CD4-positive, alpha-beta T cell (primary cell): Measurements from ENCODE around the gene OTOL1. TPM values are rescaled to one million over a fixed set of nuclear protein-coding genes. Genes with fewer than 3 reads are reported as not detected.
A peak's percentile ranks its signal among the peaks of the same experiment; 100 is the strongest.
"Not testable (repeated sequence)": the region's sequence is repeated elsewhere in the genome, so short reads cannot be mapped to it uniquely, and the experiment has no call there.

Experiments
- ATAC-seq: fragments of 200-7000 bp; cut with Tn5 transposase; one replicate; pipeline ENCODE4 v1.10.0; 2022; ENCODE audit warnings: mild to moderate bottlenecking; ENCODE audit not compliant: poor library complexity
- CTCF ChIA-PET: fragments of 350-600 bp; sonication (Branson Sonifier 250); formaldehyde crosslinking; loops from one replicate; lab custom pipeline; 2021; ENCODE audit warnings: antibody characterized with exemption, inconsistent platforms; lab: Charles Lee
- POLR2A ChIA-PET: fragments of 350-600 bp; sonication (Branson Sonifier 250); formaldehyde crosslinking; loops from one replicate; lab custom pipeline; 2021; ENCODE audit warnings: antibody characterized with exemption, inconsistent platforms; lab: Charles Lee
- DNase-seq, 14 experiments: peaks; one replicate each; pipeline ENCODE4 v3.0.0-alpha.2; 2013 to 2020; ENCODE audit warnings: mixed read lengths in 2 of 14
- H3K27ac ChIP-seq, 2 donors: one replicate each; pipeline versions ENCODE4 v1.5.1 to v1.7.0; 2013; ENCODE audit warnings: low read length in 2 of 2, low read depth in 1 of 2, mild to moderate bottlenecking in 1 of 2
- H3K27me3 ChIP-seq, 2 experiments: 1 replicate in 1 of 2; 2 replicates in 1 of 2; pipeline versions ENCODE4 v1.6.1 to v1.7.0; 2013; ENCODE audit warnings: low read length in 2 of 2, control low read depth in 1 of 2, mild to moderate bottlenecking in 1 of 2, moderate library complexity in 1 of 2; ENCODE audit not compliant: insufficient read depth in 2 of 2, control insufficient read depth in 1 of 2
- H3K36me3 ChIP-seq: one replicate; pipeline ENCODE4 v1.6.1; 2013; ENCODE audit warnings: low read length, control low read depth; ENCODE audit not compliant: insufficient read depth
- H3K4me1 ChIP-seq: one replicate; pipeline ENCODE4 v1.6.1; 2013; ENCODE audit warnings: low read length, control low read depth; ENCODE audit not compliant: insufficient read depth
- H3K4me3 ChIP-seq: one replicate; pipeline ENCODE4 v1.5.1; 2013; ENCODE audit warnings: mild to moderate bottlenecking, low read length, moderate library complexity
- H3K9me3 ChIP-seq, 2 experiments: 1 replicate in 1 of 2; 2 replicates in 1 of 2; pipeline versions ENCODE4 v1.6.1 to v1.7.0; 2013; ENCODE audit warnings: low read length in 2 of 2, mild to moderate bottlenecking in 2 of 2, control low read depth in 1 of 2, moderate library complexity in 1 of 2; ENCODE audit not compliant: control insufficient read depth in 1 of 2, insufficient read depth in 1 of 2
- H3K27ac Mint-ChIP-seq: one replicate; pipeline ENCODE4 v1.8.0; 2020; ENCODE audit warnings: mixed read lengths
- H3K27me3 Mint-ChIP-seq: one replicate; pipeline ENCODE4 v1.8.0; 2021; ENCODE audit warnings: mixed read lengths
- H3K36me3 Mint-ChIP-seq: one replicate; pipeline ENCODE4 v1.8.0; 2021; ENCODE audit warnings: low read depth, mixed read lengths
- H3K4me1 Mint-ChIP-seq: one replicate; pipeline ENCODE4 v1.8.0; 2021; ENCODE audit warnings: low read depth, mixed read lengths
- H3K4me3 Mint-ChIP-seq: one replicate; pipeline ENCODE4 v1.8.0; 2020; ENCODE audit warnings: mild to moderate bottlenecking, mixed read lengths
- H3K9me3 Mint-ChIP-seq: one replicate; pipeline ENCODE4 v1.8.0; 2020; ENCODE audit warnings: mixed read lengths
- CTCF ChIP-seq: fragments of 200-600 bp; IDR thresholded peaks from one replicate; pipeline ENCODE4 v1.8.0; 2022; ENCODE audit warnings: antibody characterized with exemption, mild to moderate bottlenecking
- intact Hi-C, 2 experiments: fragments of 100-400 bp; cut with DNase I in 1 of 2; cut with micrococcal nuclease in 1 of 2; formaldehyde crosslinking; loops; one replicate each; pipeline versions ENCODE4 v1.15.1 to v1.9.0; 2023 to 2025; cut with DNase I, micrococcal nuclease
- total RNA-seq, 174 experiments: library from RNA in 2 of 174; stranded (reverse) in 2 of 174; gene quantifications; one replicate each; pipeline ENCODE4 v1.2.3 and lab custom pipeline; 2021 to 2026

OTOL1 gene
- total RNA-seq, 2 experiments from 2014 or later = not detected

- H3K27me3 Mint-ChIP-seq = peaks cover 46% of the 10 kb centered on the region
- no peak for TF ChIP-seq CTCF
- CTCF ChIA-PET = no interaction called here
- Histone ChIP-seq H3K27me3 (peaks cover 3 to 7% of the 10 kb centered on the region in 2 experiments), H3K36me3 (no peaks in the 10 kb centered on the region), H3K4me1 (no peaks in the 10 kb centered on the region), H3K27ac (no peak overlapping the region), H3K9me3 (no peaks in the 10 kb centered on the region), H3K4me3 (no peak overlapping the region)
- no peaks in the 10 kb centered on the region for H3K36me3 Mint-ChIP-seq
- H3K9me3 Mint-ChIP-seq = no peaks in the 10 kb centered on the region
- POLR2A ChIA-PET = no interaction called here
- no peak for ATAC-seq
- H3K27ac Mint-ChIP-seq = no peak overlapping the region
- H3K4me1 Mint-ChIP-seq = no peaks in the 10 kb centered on the region
- intact Hi-C loops = no loop called here
- no peak overlapping the region for H3K4me3 Mint-ChIP-seq
- peak in 1 of 14 experiments; percentile 4 for DNase-seq
Observed at GRCh38 chr3:161489395-161489794, 7.2 kb upstream of the OTOL1 start.

GRCh38 chr3:161490845-161491244 is 5.8 kb upstream of the OTOL1 start:
- H3K9me3 ChIP-seq, CTCF ChIA-PET, POLR2A ChIA-PET, intact Hi-C loops, H3K4me3 ChIP-seq, H3K4me1 Mint-ChIP-seq, H3K27ac Mint-ChIP-seq, DNase-seq, H3K4me3 Mint-ChIP-seq, H3K36me3 Mint-ChIP-seq, H3K36me3 ChIP-seq, H3K27ac ChIP-seq, H3K27me3 ChIP-seq, H3K4me1 ChIP-seq, ATAC-seq, H3K9me3 Mint-ChIP-seq: not testable (repeated sequence)
- peaks cover 44% of the 10 kb centered on the region for H3K27me3 Mint-ChIP-seq

GRCh38 chr3:161498259-161498921 is 1.8 kb downstream of the OTOL1 start:
- TF ChIP-seq CTCF = no peak
- Mint-ChIP-seq H3K27me3 (peaks cover 13% of the 10 kb centered on the region), H3K9me3 (peaks cover 6% of the 10 kb centered on the region), H3K27ac (no peak overlapping the region), H3K4me3 (no peak overlapping the region), H3K4me1 (no peaks in the 10 kb centered on the region), H3K36me3 (no peaks in the 10 kb centered on the region)
- POLR2A ChIA-PET = no interaction called here
- intact Hi-C loops = no loop called here
- DNase-seq = no peak
- Histone ChIP-seq H3K27me3 (peaks cover 0 to under 1% of the 10 kb centered on the region in 2 experiments), H3K4me3 (no peak overlapping the region), H3K9me3 (no peaks in the 10 kb centered on the region), H3K36me3 (no peaks in the 10 kb centered on the region), H3K27ac (no peak overlapping the region), H3K4me1 (no peaks in the 10 kb centered on the region)
- no peak for ATAC-seq
- CTCF ChIA-PET = no interaction called here
